H1 (cell line): ENCODE data around the gene PSMB3. TPM values are rescaled to one million over a fixed set of nuclear protein-coding genes. Genes with fewer than 3 reads are reported as not detected.
A peak's percentile ranks its signal among the peaks of the same experiment; 100 is the strongest.

Source experiments
- CTCF ChIA-PET: fragments of 300-600 bp; sonication (Branson Sonifier 250); formaldehyde crosslinking; loops from one replicate; lab custom pipeline; 2021; ENCODE audit not compliant: partially characterized antibody; lab: Charles Lee
- POLR2A ChIA-PET: fragments of 300-600 bp; sonication (Branson Sonifier 250); formaldehyde crosslinking; loops from one replicate; lab custom pipeline; 2021; ENCODE audit warnings: inconsistent platforms; ENCODE audit not compliant: partially characterized antibody; lab: Charles Lee
- DNase-seq, 2 experiments: peaks; one replicate each; pipeline versions ENCODE4 v3.0.0 to v3.0.0-alpha.2; 2010 to 2022; ENCODE audit warnings: low spot score in 2 of 2, low read depth in 1 of 2, mixed read lengths in 1 of 2
- FAIRE-seq: peaks from 2 replicates; lab custom pipeline; 2011; peaks lifted over from hg19 to GRCh38; lab: Jason Lieb, UNC
- H2AFZ ChIP-seq: 2 replicates; pipeline ENCODE4 v1.8.1; 2012; ENCODE audit warnings: low read length, inconsistent platforms
- H2AK5ac ChIP-seq: 2 replicates; pipeline ENCODE4 v1.6.1; 2013; ENCODE audit warnings: low read depth, low read length
- H2BK120ac ChIP-seq: replicated peaks from 2 replicates; pipeline ENCODE3; 2013; ENCODE audit warnings: low read depth, low read length, inconsistent platforms
- H2BK12ac ChIP-seq: 2 replicates; pipeline ENCODE4 v1.6.1; 2013; ENCODE audit warnings: low read depth, low read length
- H2BK15ac ChIP-seq: 2 replicates; pipeline ENCODE4 v1.6.1; 2013; ENCODE audit warnings: low read length
- H2BK20ac ChIP-seq: 2 replicates; pipeline ENCODE4 v1.6.1; 2013; ENCODE audit warnings: low read length
- H2BK5ac ChIP-seq: 2 replicates; pipeline ENCODE4 v1.6.1; 2013; ENCODE audit warnings: low read depth, low read length
- H3K14ac ChIP-seq: 2 replicates; pipeline ENCODE4 v1.6.1; 2013; ENCODE audit warnings: inconsistent platforms; ENCODE audit not compliant: insufficient read length
- H3K18ac ChIP-seq: 2 replicates; pipeline ENCODE4 v1.6.1; 2013; ENCODE audit warnings: low read length; ENCODE audit errors: extremely low read depth
- H3K23ac ChIP-seq: 2 replicates; pipeline ENCODE4 v1.6.1; 2013; ENCODE audit warnings: inconsistent platforms; ENCODE audit not compliant: insufficient read length
- H3K23me2 ChIP-seq: 2 replicates; pipeline ENCODE4 v1.6.1; 2013; ENCODE audit warnings: low read depth, low read length
- H3K27ac ChIP-seq: 2 replicates; pipeline ENCODE4 v1.6.1; 2011; ENCODE audit warnings: low read depth, low read length, inconsistent platforms
- H3K27me3 ChIP-seq, 4 experiments: replicated peaks in 1 of 4; 1 replicate in 1 of 4; 2 replicates in 3 of 4; pipeline versions ENCODE4 v1.6.1 to v1.8.1; 2011 to 2013; ENCODE audit warnings: low read length in 3 of 4, mild to moderate bottlenecking in 3 of 4, inconsistent platforms in 2 of 4, mixed read lengths in 2 of 4, moderate library complexity in 1 of 4; ENCODE audit not compliant: control insufficient read depth in 3 of 4, insufficient read depth in 3 of 4; ENCODE audit errors: extremely low read depth in 1 of 4
- H3K36me3 ChIP-seq, 4 experiments: 2 replicates each; pipeline versions ENCODE4 v1.6.1 to v1.8.1; 2011 to 2013; ENCODE audit warnings: mild to moderate bottlenecking in 4 of 4, low read length in 3 of 4, moderate library complexity in 2 of 4, control low read depth in 1 of 4, inconsistent platforms in 1 of 4; ENCODE audit not compliant: insufficient read depth in 4 of 4, control insufficient read depth in 2 of 4
- H3K4ac ChIP-seq: replicated peaks from 2 replicates; pipeline ENCODE3; 2013; ENCODE audit warnings: low read length, low read depth, mixed read lengths, inconsistent platforms; ENCODE audit not compliant: insufficient read length
- H3K4me1 ChIP-seq, 4 experiments: replicated peaks in 1 of 4; 1 replicate in 1 of 4; 2 replicates in 3 of 4; pipeline versions ENCODE4 v1.6.1 to v1.8.1; 2011 to 2013; ENCODE audit warnings: low read length in 3 of 4, inconsistent platforms in 2 of 4, mixed read lengths in 1 of 4; ENCODE audit not compliant: insufficient read depth in 4 of 4, control insufficient read depth in 3 of 4
- H3K4me2 ChIP-seq, 2 experiments: 2 replicates each; pipeline versions ENCODE4 v1.6.1 to v1.8.1; 2011 to 2013; ENCODE audit warnings: low read depth in 2 of 2, low read length in 2 of 2, control low read depth in 1 of 2, inconsistent platforms in 1 of 2, mild to moderate bottlenecking in 1 of 2; ENCODE audit not compliant: insufficient read depth in 1 of 2
- H3K4me3 ChIP-seq, 4 experiments: fragments of 200-600, 300-600 bp in 1 of 4; sonication (generic), shearing (Covaris generic), sonication (Bioruptor Twin) in 1 of 4; 2 replicates each; pipeline versions ENCODE4 v1.5.1 to v1.8.1; 2011 to 2016; ENCODE audit warnings: low read length in 4 of 4, low read depth in 3 of 4, control low read depth in 2 of 4, inconsistent platforms in 2 of 4, mild to moderate bottlenecking in 2 of 4, mixed read lengths in 1 of 4, moderate library complexity in 1 of 4; ENCODE audit not compliant: insufficient read depth in 2 of 4; ENCODE audit errors: extremely low read depth in 1 of 4
- H3K56ac ChIP-seq: replicated peaks from 2 replicates; pipeline ENCODE3; 2013; ENCODE audit warnings: low read depth, mild to moderate bottlenecking, mixed read lengths, low read length, inconsistent platforms; ENCODE audit not compliant: insufficient read length
- H3K79me1 ChIP-seq: 2 replicates; pipeline ENCODE4 v1.6.1; 2013; ENCODE audit warnings: low read depth, low read length, control low read depth
- H3K79me2 ChIP-seq, 2 experiments: 2 replicates each; pipeline versions ENCODE4 v1.6.1 to v1.8.1; 2012 to 2013; ENCODE audit warnings: low read length in 2 of 2, mild to moderate bottlenecking in 2 of 2, inconsistent platforms in 1 of 2; ENCODE audit not compliant: insufficient read depth in 2 of 2, control insufficient read depth in 1 of 2
- H3K9ac ChIP-seq, 4 experiments: replicated peaks in 1 of 4; 1 replicate in 1 of 4; 2 replicates in 3 of 4; pipeline versions ENCODE4 v1.6.1 to v1.8.1; 2011 to 2013; ENCODE audit warnings: low read depth in 3 of 4, low read length in 3 of 4, control low read depth in 2 of 4, mild to moderate bottlenecking in 2 of 4, moderate library complexity in 2 of 4, inconsistent platforms in 1 of 4; ENCODE audit errors: extremely low read depth in 1 of 4
- H3K9me3 ChIP-seq, 2 experiments: 2 replicates each; pipeline versions ENCODE4 v1.6.1 to v1.8.1; 2012 to 2013; ENCODE audit warnings: mild to moderate bottlenecking in 2 of 2, moderate library complexity in 2 of 2, control low read depth in 1 of 2, inconsistent platforms in 1 of 2, low read depth in 1 of 2, low read length in 1 of 2, mixed read lengths in 1 of 2; ENCODE audit not compliant: insufficient read depth in 2 of 2
- H4K20me1 ChIP-seq, 2 experiments: replicated peaks in 1 of 2; 2 replicates each; pipeline versions ENCODE3 to v1.8.1; 2011 to 2013; ENCODE audit warnings: inconsistent platforms in 2 of 2, low read length in 2 of 2, mild to moderate bottlenecking in 1 of 2; ENCODE audit not compliant: insufficient read depth in 2 of 2, control insufficient read depth in 1 of 2
- H4K5ac ChIP-seq: 2 replicates; pipeline ENCODE4 v1.6.1; 2013; ENCODE audit warnings: low read length, low read depth, mixed read lengths, inconsistent platforms; ENCODE audit not compliant: insufficient read length
- H4K8ac ChIP-seq: 2 replicates; pipeline ENCODE4 v1.8.0; 2013; ENCODE audit warnings: mild to moderate bottlenecking, moderate library complexity, low read length, inconsistent platforms; ENCODE audit not compliant: insufficient read depth; ENCODE audit errors: extremely low read depth
- H4K91ac ChIP-seq: replicated peaks from 2 replicates; pipeline ENCODE3; 2013; ENCODE audit warnings: low read length, mixed read lengths, inconsistent platforms; ENCODE audit not compliant: insufficient read length
- ASH2L ChIP-seq: fragments of 200-600, 300-600 bp; sonication (generic); IDR thresholded peaks from one replicate; pipeline ENCODE4 v1.7.1; 2017; ENCODE audit warnings: low read length
- BACH1 ChIP-seq: IDR thresholded peaks from 2 replicates; pipeline ENCODE4 v1.6.1; 2012; ENCODE audit warnings: low read length, improper control_type of control experiment
- CEBPB ChIP-seq: IDR thresholded peaks from 2 replicates; pipeline ENCODE4 v1.6.1; 2012; ENCODE audit warnings: low read depth, low read length
- CHD2 ChIP-seq: IDR thresholded peaks from 2 replicates; pipeline ENCODE4 v1.6.1; 2012; ENCODE audit warnings: low read length, improper control_type of control experiment
- EZH2 ChIP-seq: fragments of 200-600 bp; sonication (generic); IDR thresholded peaks from 2 replicates; pipeline ENCODE4 v1.7.1; 2012; ENCODE audit warnings: low read depth, mild to moderate bottlenecking, moderate library complexity, low read length, inconsistent platforms; ENCODE audit not compliant: severe bottlenecking
- GTF2F1 ChIP-seq: IDR thresholded peaks from 2 replicates; pipeline ENCODE4 v1.6.1; 2012; ENCODE audit warnings: low read depth, low read length, improper control_type of control experiment, borderline replicate concordance
- KDM4A ChIP-seq: IDR thresholded peaks from one replicate; pipeline ENCODE4 v1.7.1; 2012; ENCODE audit warnings: low read depth, mild to moderate bottlenecking, moderate library complexity, low read length, inconsistent platforms; ENCODE audit not compliant: severe bottlenecking
- RBBP5 ChIP-seq: IDR thresholded peaks from 2 replicates; pipeline ENCODE4 v1.7.1; 2012; ENCODE audit warnings: low read depth, mild to moderate bottlenecking, inconsistent platforms, low read length, moderate library complexity, borderline replicate concordance
- SAP30 ChIP-seq: fragments of 300-600 bp; sonication (generic); IDR thresholded peaks from 2 replicates; pipeline ENCODE4 v1.7.1; 2012; ENCODE audit warnings: low read length, moderate library complexity, mild to moderate bottlenecking, inconsistent platforms; ENCODE audit not compliant: insufficient read depth, insufficient replicate concordance
- TAF1 ChIP-seq: IDR thresholded peaks from 2 replicates; pipeline ENCODE4 v1.6.1; 2011; ENCODE audit warnings: mild to moderate bottlenecking, low read depth, low read length
- YY1 ChIP-seq: IDR thresholded peaks from 2 replicates; pipeline ENCODE4 v1.6.1; 2011; ENCODE audit warnings: low read depth, mild to moderate bottlenecking, low read length
- WGBS, 2 experiments: shearing (Covaris generic) in 1 of 2; methylation state at CpG; one replicate each; pipeline versions ENCODE4 v1.1.6 to v1.1.7; 2013 to 2015; ENCODE audit warnings: low lambda C conversion rate in 2 of 2, mixed read lengths in 2 of 2, inconsistent platforms in 1 of 2, low coverage in 1 of 2, missing lambda C conversion rate in 1 of 2; ENCODE audit not compliant: insufficient replicate concordance in 2 of 2, insufficient coverage in 1 of 2, insufficient read length in 1 of 2; ENCODE audit errors: extremely low coverage in 1 of 2, missing lambda C conversion rate in 1 of 2; 5-methylcytosine and 5-hydroxymethylcytosine counted together
- polyA plus RNA-seq, 7 experiments: library from polyadenylated mRNA; depleted of rRNA in 3 of 7; stranded (reverse) in 5 of 7; unstranded in 2 of 7; fragments of >200 nt in 5 of 7; fragments of 200-250 nt in 2 of 7; gene quantifications; 1 replicate in 5 of 7; 2 replicates in 1 of 7; 4 replicates in 1 of 7; pipeline versions ENCODE4 v1.2.1 to v1.2.3, GENCODE V29; 2011 to 2013; ENCODE audit warnings: missing spikeins in 2 of 7, mixed read lengths in 2 of 7
- total RNA-seq: library from RNA; stranded (reverse); fragmentation: NEBNext Ultra II Directional; extraction: Animal tissue kit (Norgen Biotek cat#: 25700); gene quantifications from 2 replicates; pipeline ENCODE4 v1.2.1, GENCODE V29; 2021

PSMB3 gene
- total and polyA plus RNA-seq, 2 of the 8 experiments (the other 6 are each of a cell fraction or from before 2014, with no cell fraction given) = 291 to 914 TPM

DNA sequence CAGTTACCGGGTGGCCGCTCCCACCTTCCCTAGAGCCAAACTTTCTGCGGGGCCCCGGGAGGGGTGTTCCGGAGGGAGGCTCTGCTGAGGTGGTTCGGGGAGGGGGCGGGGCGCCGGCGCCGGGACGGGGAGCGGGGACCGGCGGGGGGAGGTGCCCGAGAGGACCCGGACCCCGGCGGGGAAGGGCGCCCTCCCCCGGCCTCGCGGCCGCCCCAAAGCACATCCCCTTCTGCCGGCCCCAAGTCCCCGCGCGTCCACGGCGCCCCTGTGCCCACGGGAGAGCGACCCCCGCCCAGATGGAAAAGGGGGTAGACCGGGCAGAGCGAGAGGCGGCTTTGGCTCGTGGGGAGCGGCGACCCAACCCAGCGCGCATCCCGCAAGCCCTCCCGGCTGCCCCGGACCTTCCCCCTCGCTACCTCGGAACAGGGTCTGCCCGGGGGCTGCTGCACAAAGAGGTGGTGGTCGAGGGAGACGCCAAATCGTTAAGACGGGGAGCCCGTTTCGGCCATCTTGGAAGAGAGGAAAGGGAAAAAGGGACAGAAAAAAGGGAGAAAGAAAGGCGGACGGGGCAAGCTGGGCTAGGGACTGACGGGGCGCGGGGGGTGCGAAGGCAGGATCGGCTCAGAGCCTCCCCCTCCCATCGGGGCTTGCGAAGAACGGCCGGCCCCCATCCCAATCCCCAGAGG is 4.9 kb upstream of the PSMB3 start:
- Histone ChIP-seq H2BK12ac (no peak overlapping the region), H3K9me3 (no peaks in the 10 kb centered on the region), H3K27me3 (peaks cover 0 to 11% (median 5%) of the 10 kb centered on the region in 4 experiments; a peak in 5 of 7 replicates), H2BK20ac (no peak overlapping the region), H3K23me2 (peaks cover 48% of the 10 kb centered on the region), H3K79me2 (peaks cover 40 to 47% of the 10 kb centered on the region in 2 experiments), H3K4ac (peak overlapping the region; percentile 65), H3K14ac (peak overlapping the region; percentile 67), H3K4me3 (peak overlapping the region; percentile 78 to 90 (median 88)), H3K4me1 (peaks cover 7 to 31% (median 21%) of the 10 kb centered on the region in 4 experiments), H2AK5ac (no peak overlapping the region), H3K4me2 (peak overlapping the region; percentile 84 to 89), H2BK5ac (peak overlapping the region; percentile 88; the same call in 1 of the 2 replicates), H2BK15ac (peak overlapping the region; percentile 72; the same call in 1 of the 2 replicates), H4K5ac (peak overlapping the region; percentile 66), H3K9ac (peak overlapping the region; percentile 84 to 96 (median 87)), H2AFZ (no peak overlapping the region), H3K36me3 (no peaks in the 10 kb centered on the region), H4K8ac (peak overlapping the region; percentile 74; the same call in 1 of the 2 replicates), H3K18ac (peak overlapping the region; percentile 49), H4K20me1 (peaks cover 26 to 32% of the 10 kb centered on the region in 2 experiments), H3K23ac (no peak overlapping the region), H2BK120ac (peak overlapping the region; percentile 21), H3K56ac (peak overlapping the region; percentile 65), H3K79me1 (peaks cover 14% of the 10 kb centered on the region), H3K27ac (peak overlapping the region; percentile 87), H4K91ac (peak overlapping the region; percentile 95)
- DNase-seq = peak in 1 of 2 experiments; percentile 76
- 2% methylated on average over 32 of the region's 64 CpGs; no CpG with 5 or more reads in 1 of the 2 experiments for whole genome bisulfite sequencing, 2 experiments
- CTCF ChIA-PET = interaction anchor here (0.6 kb wide), 1 partner anchor 118 kb away, joined by 3 read pairs; no protein-coding TSS in a partner anchor
- FAIRE-seq = no peak
- POLR2A ChIA-PET = interaction anchor here (2.5 to 4.8 kb wide), 3 partner anchors 16 to 28 kb away, joined by 12 to 40 read pairs (median 19); partner anchors contain the start of gene CISD3
- TF ChIP-seq TAF1 (peak; percentile 3; the same call in 1 of the 2 replicates), YY1 (peak; percentile 90), KDM4A (peak; percentile 72), EZH2 (no peak), BACH1 (peak; percentile 52; the same call in 1 of the 2 replicates), CEBPB (no peak), GTF2F1 (no peak), ASH2L (peak; percentile 62), RBBP5 (peak; percentile 32), SAP30 (no peak), CHD2 (no peak)
